GM04504 (cell line): ENCODE measurements around the gene CNIH3.

Experiments
- DNase-seq: peaks from one replicate; pipeline ENCODE4 v3.0.0-alpha.2; 2012; ENCODE audit warnings: low read depth

CNIH3 gene

DNA sequence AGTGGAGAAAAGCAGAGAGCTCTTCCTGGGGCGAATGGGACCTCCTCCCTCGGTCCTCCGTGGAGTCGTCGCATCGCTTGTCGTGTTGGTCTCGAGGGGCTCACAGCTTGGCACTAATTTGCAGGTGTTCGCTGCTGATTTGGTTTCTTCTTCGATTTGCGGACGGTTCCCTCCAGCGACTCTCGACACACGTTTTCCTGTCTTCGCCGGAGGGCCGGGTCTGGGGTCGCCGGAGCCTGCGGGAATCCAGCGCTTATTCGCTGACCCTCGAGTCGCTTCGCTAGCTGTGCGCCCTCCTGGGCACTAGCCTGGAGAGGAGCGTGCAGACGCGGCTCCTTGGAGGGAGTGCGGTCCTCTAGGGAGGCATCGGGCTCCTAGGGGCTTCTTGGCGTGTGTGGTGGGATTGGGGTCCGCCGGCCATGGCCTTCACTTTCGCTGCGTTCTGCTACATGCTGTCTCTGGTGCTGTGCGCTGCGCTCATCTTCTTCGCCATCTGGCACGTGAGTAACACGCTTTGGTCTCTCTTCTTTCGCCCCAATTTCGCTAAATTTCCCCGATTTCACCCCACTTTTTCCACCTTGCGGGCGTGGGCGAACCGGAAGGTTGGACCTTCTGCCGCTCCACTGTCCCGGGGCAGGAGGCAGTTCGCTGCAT, 766 bp downstream of the CNIH3 start:
- no peak for DNase-seq

DNA sequence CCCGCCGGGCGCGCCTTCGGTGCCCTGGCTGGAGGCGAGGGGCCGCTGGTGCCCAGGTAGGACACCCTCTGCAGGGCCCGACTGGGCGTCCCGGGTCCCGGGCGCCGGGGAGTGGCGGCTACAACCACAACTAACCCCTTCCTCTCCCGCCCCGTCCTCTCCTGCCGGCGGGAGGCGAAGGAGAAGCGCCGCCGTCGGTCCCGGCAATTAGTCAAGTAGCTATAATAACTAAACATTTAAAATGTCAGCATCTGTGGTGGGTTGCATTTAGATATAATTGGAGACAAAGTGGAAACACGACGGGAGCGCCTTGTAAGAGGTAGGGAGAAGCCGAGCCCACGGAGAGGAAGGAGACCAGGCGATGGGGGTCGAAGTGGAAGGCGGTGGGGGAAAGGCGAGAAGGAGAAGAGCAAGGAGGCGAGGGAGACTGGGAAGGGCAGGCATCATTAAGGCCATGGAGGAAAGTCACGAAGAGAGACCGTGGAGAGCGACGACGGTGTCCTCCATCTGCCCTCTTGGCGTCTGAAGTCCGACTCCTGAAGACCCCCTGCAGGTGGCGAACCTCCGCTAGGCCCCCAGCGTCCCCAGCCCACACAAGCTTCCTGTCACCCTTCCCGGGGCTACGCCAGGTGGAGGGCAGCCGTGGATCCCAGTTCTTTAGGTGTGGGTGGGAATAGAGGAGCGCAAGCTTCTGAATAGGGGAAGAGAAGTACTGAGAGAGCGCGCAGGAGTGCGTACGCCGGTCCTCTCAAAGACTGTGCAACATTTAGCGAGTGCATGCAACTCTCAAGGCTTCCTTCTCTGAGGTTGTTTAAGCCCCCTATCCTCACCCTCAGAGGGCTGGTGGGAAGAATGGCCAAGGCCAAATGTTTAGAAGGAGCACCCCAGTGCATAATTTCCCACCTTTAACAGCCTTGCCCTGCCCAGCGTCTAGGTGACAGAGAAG, 1.6 kb downstream of the CNIH3 start:
- no peak for DNase-seq

DNA sequence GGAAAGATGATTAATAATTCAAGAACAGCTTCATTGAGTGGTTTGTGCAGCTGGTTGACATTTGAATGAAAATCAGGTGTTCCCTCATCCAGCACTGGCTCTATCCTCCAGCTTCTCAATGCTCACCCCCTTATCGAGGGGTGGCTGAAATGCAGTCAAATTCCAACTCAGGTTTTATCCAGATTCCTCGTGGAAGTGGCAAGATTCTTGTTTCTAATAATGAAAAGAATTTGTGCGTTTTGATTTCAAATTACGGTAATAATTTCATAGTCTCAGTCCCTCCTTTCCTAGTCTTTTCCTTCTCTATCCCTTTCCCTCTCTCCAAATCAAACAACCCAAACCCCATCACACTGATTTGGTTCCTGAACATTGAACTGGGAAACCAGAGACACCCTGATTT, 3.1 kb downstream of the CNIH3 start:
- DNase-seq = no peak

DNA sequence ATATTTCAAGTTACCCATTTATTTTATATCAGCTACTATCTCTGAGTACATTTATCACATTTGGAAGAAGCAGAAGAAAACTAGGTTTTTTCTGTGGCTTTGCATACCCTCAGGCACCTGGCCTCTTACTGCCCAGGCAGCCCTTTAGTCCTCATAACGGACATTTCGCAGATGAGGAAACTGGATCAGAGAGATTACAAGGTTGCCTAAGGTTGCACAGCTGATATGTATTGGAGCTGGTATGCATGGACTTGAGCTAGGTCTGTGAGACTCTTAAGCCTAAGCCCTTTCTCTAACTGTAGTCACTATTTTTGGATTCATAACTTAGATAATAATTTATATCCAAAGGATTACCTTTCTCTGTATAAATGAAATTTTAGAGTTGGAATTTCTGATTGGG, 4.0 kb downstream of the CNIH3 start:
- no peak for DNase-seq

- DNase-seq = no peak
Observed at GRCh38 chr1:224621813-224622682, 5.9 kb downstream of the CNIH3 start.

DNA sequence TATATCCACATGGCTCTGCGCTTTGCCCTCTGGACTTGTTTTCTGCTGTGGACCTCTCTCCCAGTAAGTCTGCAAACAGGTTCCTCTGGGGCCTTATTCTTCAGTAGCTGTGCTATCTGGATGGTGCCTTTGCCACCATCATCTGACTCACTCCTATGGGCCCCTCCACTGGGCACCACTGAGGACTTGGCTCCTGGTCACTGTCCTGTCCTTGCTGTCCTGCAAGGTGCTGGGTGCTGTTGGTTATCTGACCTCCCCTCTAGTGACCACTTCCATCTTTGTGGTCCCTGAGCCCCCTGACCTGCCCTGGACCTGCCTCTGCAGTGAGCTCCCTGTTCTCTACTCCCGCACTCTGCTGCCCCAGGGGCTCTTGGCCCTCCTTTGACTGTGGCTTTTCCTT, 6.7 kb downstream of the CNIH3 start:
- no peak for DNase-seq

DNA sequence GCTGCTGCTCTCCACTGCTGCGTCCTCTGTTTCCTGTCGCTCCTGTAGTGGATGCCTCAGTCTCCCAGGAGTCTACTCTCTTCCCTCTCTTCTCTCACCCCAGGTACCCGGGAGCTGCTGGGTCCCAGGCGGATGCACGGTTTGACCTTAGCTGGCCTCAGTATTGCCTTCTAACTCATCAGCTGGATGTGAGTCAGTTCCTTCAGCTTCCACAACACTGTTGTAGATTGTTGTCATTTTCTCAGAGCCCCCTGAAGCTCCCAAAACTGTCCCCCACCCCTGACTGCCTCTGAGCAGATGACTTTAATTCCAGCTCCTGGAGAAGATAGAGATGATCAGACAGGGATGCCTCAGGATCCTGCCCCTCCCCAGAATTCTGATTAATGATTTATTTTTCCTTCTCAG, 7.2 kb downstream of the CNIH3 start:
- DNase-seq = peak; percentile 42

DNA sequence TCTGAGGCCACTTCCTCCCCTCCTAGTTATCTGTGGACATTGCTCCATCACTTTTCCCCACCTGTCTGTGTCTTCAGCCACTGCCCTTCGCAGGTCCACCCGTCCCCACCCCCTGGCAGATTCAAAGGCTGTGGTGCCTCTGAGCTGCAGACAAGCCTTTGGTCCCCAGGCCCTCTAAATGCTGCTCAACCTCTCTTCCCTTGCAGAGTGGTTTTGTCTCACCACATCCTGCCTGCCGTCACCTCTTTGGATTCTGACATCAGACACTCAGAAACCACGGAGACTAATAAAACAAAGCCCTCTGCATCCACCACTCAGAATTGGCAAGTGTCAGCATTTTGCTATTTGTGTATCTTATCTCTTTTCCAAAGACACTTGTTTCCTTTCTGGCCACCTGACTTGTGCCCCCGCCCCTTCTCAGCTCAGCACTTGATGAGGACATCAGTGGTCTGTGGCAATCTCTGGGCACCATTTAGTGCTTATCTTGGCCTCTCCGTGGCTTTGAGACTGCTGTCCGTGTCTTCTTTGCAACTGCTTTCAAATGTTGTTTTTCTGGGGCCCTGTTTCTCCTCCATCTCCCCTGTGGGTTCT, 7.7 kb downstream of the CNIH3 start:
- peak; percentile 80 for DNase-seq

- DNase-seq = no peak
Observed at GRCh38 chr1:224624432-224624831, 8.3 kb downstream of the CNIH3 start.

DNA sequence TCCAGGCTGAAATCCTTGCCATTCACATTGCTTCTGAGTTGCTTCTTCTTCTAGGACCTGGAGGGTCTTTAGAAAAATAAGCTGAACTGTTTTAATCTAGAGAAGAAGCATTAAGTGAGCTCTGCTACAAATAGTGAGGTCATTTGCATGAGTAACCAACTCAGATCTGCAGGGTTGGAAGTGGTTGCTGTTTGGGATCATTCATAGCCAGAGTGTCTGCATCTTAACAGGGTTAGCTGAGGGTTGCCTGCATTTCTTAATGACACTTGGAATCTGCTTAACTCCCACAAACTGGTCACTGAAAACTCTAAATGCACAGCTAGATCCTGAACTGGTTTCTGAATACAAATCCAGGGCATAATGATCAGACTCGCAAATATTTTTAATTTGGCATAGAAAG, 9.9 kb downstream of the CNIH3 start:
- peak; percentile 64 for DNase-seq

DNA sequence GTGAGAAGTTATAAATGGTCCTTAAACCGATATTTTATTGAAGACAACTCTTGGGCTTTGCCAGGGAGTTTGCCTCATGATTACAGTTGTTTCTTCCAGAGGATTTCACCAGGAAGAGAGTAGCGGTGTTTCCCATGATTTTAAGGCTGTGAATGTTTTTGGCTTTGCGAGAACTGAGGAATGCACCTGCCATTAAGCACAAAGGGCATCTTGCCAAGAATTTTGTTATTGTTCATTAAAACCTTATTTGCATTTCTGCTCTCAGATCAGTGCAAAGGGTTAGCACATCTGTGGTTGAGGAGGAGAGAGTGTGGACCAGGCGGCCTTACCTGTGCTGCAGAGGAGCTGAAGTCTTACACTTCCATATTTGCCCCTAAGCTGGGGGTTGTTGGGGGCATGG, 13.8 kb downstream of the CNIH3 start:
- DNase-seq = no peak

GRCh38 chr1:224631462-224632115, 15.5 kb downstream of the CNIH3 start:
- no peak for DNase-seq

DNA sequence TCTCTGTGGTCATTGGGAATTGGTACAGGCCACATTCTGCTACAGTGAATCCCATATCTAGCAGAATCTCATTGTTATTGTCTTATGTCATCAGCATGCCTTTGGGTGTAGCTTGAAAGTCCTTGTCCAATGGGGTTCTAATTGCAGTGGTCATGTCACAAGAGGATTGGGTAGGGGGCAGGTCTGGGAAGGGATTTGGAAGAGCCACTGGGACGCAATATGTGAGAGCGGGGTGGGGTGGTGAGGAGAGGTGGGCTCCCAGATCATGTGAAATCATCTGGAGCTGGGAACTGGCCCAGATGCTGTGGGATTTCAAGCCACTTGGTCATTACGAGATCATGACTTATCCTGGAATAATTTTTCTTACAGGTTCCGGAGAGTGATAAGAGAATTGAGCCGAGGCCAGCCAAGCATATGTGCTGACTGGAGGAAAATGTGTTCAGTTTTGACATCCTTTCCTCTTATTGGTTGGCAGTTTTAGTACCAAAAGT, 16.3 kb downstream of the CNIH3 start:
- no peak for DNase-seq

DNA sequence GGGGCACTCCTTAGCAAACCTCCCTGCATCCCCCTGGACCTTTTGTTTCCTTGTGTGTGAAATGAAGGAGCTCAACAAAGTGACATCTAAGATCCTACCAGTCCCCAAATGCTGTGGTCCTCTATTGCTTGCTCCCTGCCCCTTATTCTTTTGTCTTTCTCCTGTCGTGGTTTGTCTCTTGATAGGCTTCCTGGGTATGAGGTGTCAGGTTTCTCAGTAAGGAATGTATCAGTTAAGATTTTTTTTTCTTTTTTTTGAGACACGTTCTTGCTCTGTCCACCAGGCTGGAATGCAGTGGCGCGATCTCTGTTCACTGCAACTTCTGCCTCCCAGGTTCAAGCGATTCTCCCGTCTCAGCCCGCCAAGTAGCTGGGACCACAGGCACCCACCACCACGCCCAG, 16.8 kb downstream of the CNIH3 start:
- no peak for DNase-seq

DNA sequence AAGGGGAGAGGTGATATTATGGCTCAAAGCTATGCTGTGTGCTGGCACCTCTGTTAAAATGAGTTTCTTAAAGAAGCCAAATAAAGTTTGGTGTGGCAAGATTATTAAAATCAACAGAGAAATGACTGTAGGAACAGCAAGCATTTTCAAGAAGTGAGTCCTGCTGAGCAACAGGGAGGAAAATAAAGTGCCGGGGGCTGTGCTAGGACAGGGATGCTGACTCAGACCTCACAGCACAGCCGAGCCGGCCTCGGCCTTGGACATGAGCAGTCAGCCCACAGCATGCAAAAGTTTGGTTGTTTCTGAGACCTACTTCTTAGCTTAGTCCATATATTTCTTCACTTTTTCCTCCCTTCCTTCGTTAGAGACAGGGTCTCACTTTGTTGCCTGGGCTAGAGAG, 19.2 kb downstream of the CNIH3 start:
- DNase-seq = peak; percentile 61

DNA sequence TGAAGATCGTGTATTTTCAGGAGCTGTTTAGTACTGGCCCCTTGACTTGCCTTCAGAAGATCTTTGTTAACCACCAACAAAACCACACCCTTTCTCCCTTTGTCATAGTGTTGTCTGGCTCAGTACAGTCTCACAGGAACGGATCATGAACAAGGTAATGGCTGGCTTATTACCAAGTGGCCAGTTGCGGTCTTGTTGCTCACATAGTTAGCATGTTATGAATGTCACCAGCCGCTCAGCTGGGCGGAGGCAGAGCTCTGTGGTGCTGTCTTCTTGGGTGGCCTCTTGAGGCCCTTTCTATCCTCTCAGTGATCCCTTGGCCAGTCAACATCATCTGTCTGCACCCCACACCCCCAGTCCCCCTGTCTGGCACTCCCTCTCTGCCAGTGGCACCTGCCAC, 21.4 kb downstream of the CNIH3 start:
- peak; percentile 35 for DNase-seq

DNA sequence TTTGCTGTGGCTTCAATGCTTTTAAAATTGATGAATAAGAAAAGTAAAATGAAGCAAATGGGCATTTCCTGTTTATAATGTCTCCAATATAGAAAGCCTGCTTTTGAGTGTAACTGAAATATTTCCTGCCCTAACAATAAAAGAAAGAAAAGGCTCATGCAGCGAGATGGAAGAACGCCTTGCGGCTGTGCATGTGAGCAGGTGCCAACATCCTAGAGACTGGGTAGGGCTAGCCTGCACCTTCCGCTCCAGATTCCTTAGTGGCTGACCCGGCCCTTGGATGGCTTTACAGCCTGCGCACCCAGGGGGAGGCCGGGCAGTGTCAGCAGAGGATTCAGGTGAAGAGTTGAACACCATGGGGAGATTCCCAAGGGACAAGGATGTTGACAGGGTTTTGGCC, 21.8 kb downstream of the CNIH3 start:
- no peak for DNase-seq

GRCh38 chr1:224639426-224639975, 23.4 kb downstream of the CNIH3 start:
- DNase-seq = no peak

- DNase-seq = no peak
Observed at GRCh38 chr1:224640018-224640417, 23.9 kb downstream of the CNIH3 start.

DNA sequence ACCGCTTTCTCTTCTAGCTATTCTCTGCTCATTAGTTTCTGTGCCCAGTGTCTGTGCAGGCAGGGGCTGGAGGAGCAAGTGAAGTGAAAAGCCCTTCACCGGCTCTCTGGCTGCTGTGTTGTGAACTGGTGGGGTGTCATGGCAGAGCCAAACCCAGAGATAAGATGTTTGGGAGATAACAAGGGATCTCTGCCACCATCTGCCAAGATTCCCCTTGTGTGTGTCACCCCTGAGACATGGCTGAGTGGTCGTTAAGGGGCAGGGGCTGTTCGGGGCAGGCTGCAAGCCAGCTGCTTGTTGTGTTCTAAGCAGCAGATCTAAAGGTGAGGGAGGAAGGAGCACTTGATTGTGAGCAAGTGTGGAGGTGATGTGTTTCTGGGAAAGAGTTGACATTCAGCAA, 24.5 kb downstream of the CNIH3 start:
- no peak for DNase-seq

DNA sequence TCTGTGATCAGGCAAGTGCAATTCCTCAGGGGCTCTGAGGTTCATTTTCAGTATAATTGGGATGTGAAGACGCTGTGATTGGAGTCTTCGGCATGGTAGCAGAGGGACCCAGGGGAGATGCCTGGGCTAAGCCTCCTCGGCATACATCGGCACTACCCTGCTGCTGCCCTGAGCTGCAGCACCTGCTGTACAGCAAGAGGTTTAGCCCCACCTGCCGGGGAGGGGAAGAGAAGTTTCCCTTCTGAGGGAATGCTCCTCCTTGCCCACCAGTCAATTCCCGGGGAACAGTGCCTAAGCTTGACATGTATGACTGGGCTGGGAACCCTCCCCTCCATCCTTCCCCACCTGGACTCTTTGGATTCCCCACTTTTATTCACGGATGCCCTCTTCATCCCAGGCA, 24.9 kb downstream of the CNIH3 start:
- DNase-seq = no peak
